Measurements from ENCODE around the gene BLM. TPM values are rescaled to one million over a fixed set of nuclear protein-coding genes. Genes with fewer than 3 reads are reported as not detected.

Gene BLM
- total and polyA plus RNA-seq, 12 donors: 3.5 to 35.0 (median 7.9) TPM

- intact Hi-C loops (cut with DNase I): no loop called here
- H3K27me3 ChIP-seq: no peaks in the 10 kb centered on the region
- no peak overlapping the region for H3K27ac ChIP-seq
- no peak for ATAC-seq
- no peak for DNase-seq
- H3K36me3 ChIP-seq: peaks cover 0 to 13% (median 0%) of the 10 kb centered on the region in 9 donors
- H3K4me3 ChIP-seq: no peak overlapping the region
- TF ChIP-seq CTCF (IDR thresholded peaks at IDR 0.05): no peak
- 85 to 91% methylated on average over 5 of the region's 5 CpGs for WGBS, 2 donors
- no peaks in the 10 kb centered on the region for H3K4me1 ChIP-seq
- no peaks in the 10 kb centered on the region for H3K9me3 ChIP-seq
Measured at GRCh38 chr15:90789462-90789861, 72.3 kb downstream of the BLM start.

- 49 to 68% methylated on average over 3 of the region's 3 CpGs for WGBS, 2 donors
- no peak overlapping the region for H3K27ac ChIP-seq
- no peaks in the 10 kb centered on the region for H3K9me3 ChIP-seq
- no peaks in the 10 kb centered on the region for H3K27me3 ChIP-seq
- TF ChIP-seq CTCF (IDR thresholded peaks at IDR 0.05): no peak
- intact Hi-C loops (cut with DNase I): no loop called here
- H3K4me1 ChIP-seq: no peaks in the 10 kb centered on the region
- peaks cover 0 to 13% (median 0%) of the 10 kb centered on the region in 9 donors for H3K36me3 ChIP-seq
- DNase-seq: no peak
- ATAC-seq: no peak
- H3K4me3 ChIP-seq: no peak overlapping the region
Measured at GRCh38 chr15:90790057-90790456, 72.9 kb downstream of the BLM start.

GRCh38 chr15:90790561-90790960 is 73.4 kb downstream of the BLM start:
- H3K4me1 ChIP-seq: no peaks in the 10 kb centered on the region
- no peaks in the 10 kb centered on the region for H3K27me3 ChIP-seq
- H3K9me3 ChIP-seq: no peaks in the 10 kb centered on the region
- H3K27ac ChIP-seq: no peak overlapping the region
- 82 to 92% methylated on average over 4 of the region's 4 CpGs for WGBS, 2 donors
- H3K36me3 ChIP-seq: peaks cover 0 to 13% (median 0%) of the 10 kb centered on the region in 9 donors
- no peak for TF ChIP-seq CTCF (IDR thresholded peaks at IDR 0.05)
- intact Hi-C loops (cut with DNase I): no loop called here
- no peak overlapping the region for H3K4me3 ChIP-seq
- no peak for DNase-seq
- no peak for ATAC-seq

GRCh38 chr15:90794538-90794937 is 77.4 kb downstream of the BLM start:
- Histone ChIP-seq H3K4me3 (no peak overlapping the region), H3K27ac (no peak overlapping the region), H3K9me3 (no peaks in the 10 kb centered on the region), H3K36me3 (peaks cover 0 to 13% (median 0%) of the 10 kb centered on the region in 9 donors), H3K27me3 (no peaks in the 10 kb centered on the region), H3K4me1 (no peaks in the 10 kb centered on the region)
- TF ChIP-seq CTCF (IDR thresholded peaks at IDR 0.05): no peak
- intact Hi-C loops (cut with DNase I): no loop called here
- DNase-seq (no peak), ATAC-seq (no peak)
- WGBS, 2 donors: 77 to 94% methylated on average over 2 of the region's 2 CpGs

Measured in heart right ventricle (tissue), 16 donors.